22Rv1 (cell line): ENCODE data around the gene UTP3.
"Not testable (repeated sequence)": the region's sequence is repeated elsewhere in the genome, so short reads cannot be mapped to it uniquely, and the experiment has no call there.

Source experiments
- H3K27ac ChIP-seq: fragments of 450-650 bp; 2 replicates; pipeline ENCODE4 v1.5.1; 2017
- ZFX ChIP-seq: fragments of 450-650 bp; IDR thresholded peaks from 2 replicates; pipeline ENCODE4 v1.6.1; 2017; ENCODE audit warnings: antibody characterized with exemption, borderline replicate concordance
- TF ChIP-seq, protein P1 (sequence below): fragments of 450-650 bp; IDR thresholded peaks from 2 replicates; pipeline ENCODE4 v1.5.1; 2017; ENCODE audit warnings: mild to moderate bottlenecking

Gene UTP3

DNA sequence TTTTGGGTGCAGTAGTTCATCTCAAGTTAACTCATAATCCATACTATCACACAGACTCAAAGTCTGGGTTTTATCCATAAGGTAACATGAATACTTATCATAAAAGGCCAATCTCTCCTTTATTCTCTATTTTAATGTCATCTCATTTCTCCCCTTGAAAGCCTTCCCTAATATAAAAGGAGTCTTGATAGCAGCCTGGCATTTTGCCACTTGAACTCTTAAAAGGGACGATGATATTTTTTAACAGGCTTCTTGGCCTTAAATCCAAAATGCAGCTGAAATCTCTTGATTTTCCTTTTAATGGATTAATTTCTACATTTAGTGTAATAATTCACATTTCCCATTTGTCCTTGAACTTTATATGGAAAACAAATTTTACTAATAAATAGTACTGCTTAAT, 13.6 kb upstream of the UTP3 start:
- TF ChIP-seq, protein P1, sequence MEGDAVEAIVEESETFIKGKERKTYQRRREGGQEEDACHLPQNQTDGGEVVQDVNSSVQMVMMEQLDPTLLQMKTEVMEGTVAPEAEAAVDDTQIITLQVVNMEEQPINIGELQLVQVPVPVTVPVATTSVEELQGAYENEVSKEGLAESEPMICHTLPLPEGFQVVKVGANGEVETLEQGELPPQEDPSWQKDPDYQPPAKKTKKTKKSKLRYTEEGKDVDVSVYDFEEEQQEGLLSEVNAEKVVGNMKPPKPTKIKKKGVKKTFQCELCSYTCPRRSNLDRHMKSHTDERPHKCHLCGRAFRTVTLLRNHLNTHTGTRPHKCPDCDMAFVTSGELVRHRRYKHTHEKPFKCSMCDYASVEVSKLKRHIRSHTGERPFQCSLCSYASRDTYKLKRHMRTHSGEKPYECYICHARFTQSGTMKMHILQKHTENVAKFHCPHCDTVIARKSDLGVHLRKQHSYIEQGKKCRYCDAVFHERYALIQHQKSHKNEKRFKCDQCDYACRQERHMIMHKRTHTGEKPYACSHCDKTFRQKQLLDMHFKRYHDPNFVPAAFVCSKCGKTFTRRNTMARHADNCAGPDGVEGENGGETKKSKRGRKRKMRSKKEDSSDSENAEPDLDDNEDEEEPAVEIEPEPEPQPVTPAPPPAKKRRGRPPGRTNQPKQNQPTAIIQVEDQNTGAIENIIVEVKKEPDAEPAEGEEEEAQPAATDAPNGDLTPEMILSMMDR, result no peak
- no peak for TF ChIP-seq ZFX
- H3K27ac ChIP-seq, result no peak overlapping the region

- H3K27ac ChIP-seq, result no peak overlapping the region
- TF ChIP-seq, protein P1, result no peak
- TF ChIP-seq ZFX, result no peak
Measured at GRCh38 chr4:70676554-70677090, 11.7 kb upstream of the UTP3 start.

DNA sequence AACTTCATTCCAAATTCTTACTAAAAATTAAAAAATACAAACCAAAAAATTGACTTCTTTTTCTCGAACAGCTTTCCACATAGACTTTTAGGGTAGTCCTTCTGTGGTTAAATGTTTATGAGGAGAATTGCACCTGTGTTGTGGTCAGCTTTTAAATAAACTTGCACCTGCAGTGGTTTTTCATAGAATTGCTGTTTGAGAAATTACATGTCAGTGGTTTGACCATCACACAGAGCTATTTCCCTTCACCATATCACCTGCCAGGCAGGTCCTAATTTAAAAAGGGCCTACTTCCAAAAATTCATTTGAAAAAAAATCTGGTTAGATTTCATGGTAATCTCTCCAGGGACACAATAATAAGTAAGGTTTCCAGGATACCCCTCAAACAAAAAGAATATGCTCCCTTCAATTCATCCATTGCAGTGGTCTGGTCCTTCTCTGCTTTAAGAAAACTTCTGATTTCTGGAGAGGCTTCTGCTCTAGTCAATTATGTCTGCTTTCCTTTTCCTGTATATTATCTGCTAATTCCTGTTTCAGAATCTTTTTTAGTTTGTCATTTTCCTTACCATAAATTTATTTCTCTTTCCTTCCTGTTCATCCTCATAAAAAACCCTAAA, 9.8 kb upstream of the UTP3 start:
- H3K27ac ChIP-seq, result no peak overlapping the region

GRCh38 chr4:70680934-70681333, 7.4 kb upstream of the UTP3 start:
- TF ChIP-seq, protein P1, result no peak
- no peak for TF ChIP-seq ZFX
- no peak overlapping the region for H3K27ac ChIP-seq

More for the DNA sequence above, 9.8 kb upstream of the UTP3 start:
- TF ChIP-seq, protein P1, result no peak

- H3K27ac ChIP-seq, result no peak overlapping the region
- TF ChIP-seq, protein P1, result no peak
- no peak for TF ChIP-seq ZFX
Measured at GRCh38 chr4:70681704-70682103, 6.6 kb upstream of the UTP3 start.

- not testable (repeated sequence) for H3K27ac ChIP-seq
Measured at GRCh38 chr4:70682142-70682541, 6.2 kb upstream of the UTP3 start.

DNA sequence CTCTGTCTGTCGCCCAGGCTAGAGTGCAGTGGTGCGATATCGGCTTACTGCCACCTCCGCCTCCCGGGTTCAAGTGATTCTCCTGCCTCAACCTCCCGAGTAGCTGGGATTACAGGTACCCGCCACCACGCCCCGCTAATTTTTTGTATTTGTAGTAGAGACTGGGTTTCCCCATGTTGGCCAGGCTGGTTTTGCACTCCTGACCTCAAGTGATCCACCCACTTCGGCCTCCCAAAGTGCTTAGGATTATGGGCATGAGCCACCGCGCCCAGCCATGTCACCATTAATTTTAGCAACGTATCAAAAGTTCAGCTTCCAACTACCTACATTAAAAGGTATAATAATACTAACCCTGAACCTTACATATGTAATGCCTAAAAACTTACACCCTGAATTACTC, 940 bp upstream of the UTP3 start:
- TF ChIP-seq, protein P1, result no peak
- TF ChIP-seq ZFX, result no peak
- peak overlapping the region; percentile 92 for H3K27ac ChIP-seq

DNA sequence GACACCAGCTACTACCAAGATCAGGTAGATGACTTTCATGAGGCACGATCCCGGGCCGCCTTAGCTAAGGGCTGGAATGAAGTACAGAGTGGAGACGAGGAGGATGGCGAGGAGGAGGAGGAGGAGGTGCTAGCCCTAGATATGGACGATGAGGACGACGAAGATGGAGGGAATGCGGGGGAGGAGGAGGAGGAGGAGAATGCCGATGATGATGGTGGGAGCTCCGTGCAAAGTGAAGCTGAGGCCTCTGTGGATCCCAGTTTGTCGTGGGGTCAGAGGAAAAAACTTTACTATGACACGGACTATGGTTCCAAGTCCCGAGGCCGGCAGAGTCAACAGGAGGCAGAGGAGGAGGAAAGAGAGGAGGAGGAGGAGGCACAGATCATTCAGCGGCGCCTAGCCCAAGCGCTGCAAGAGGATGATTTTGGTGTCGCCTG, 481 bp downstream of the UTP3 start:
- peak overlapping the region; percentile 92 for H3K27ac ChIP-seq
- no peak for TF ChIP-seq ZFX
- TF ChIP-seq, protein P1, result no peak
